Psoas muscle (tissue), 8 donors: ENCODE measurements around the gene ZNF750. TPM values are rescaled to one million over a fixed set of nuclear protein-coding genes. Genes with fewer than 3 reads are reported as not detected.

Experiments used
- ATAC-seq, 4 donors: fragments of 200-7000 bp; cut with Tn5 transposase; one replicate each; pipeline ENCODE4 v1.9.1; 2020; ENCODE audit warnings: moderate library complexity in 3 of 4, mild to moderate bottlenecking in 2 of 4
- DNase-seq, 2 donors: peaks; one replicate each; pipeline ENCODE4 v3.0.0-alpha.2; 2020
- H3K27ac ChIP-seq: fragments of 200-600 bp; one replicate; pipeline ENCODE4 v1.8.0; 2022
- H3K27me3 ChIP-seq, 3 donors: fragments of 200-600 bp in 1 of 3; one replicate each; pipeline versions ENCODE4 v1.6.1 to v1.8.0; 2013 to 2022; ENCODE audit warnings: low read length in 2 of 3, mild to moderate bottlenecking in 2 of 3, moderate library complexity in 1 of 3; ENCODE audit not compliant: insufficient read depth in 3 of 3
- H3K36me3 ChIP-seq, 2 donors: fragments of 200-600 bp in 1 of 2; one replicate each; pipeline versions ENCODE4 v1.6.1 to v1.8.0; 2013 to 2022; ENCODE audit warnings: low read depth in 1 of 2, mild to moderate bottlenecking in 1 of 2, moderate library complexity in 1 of 2; ENCODE audit not compliant: insufficient read depth in 1 of 2
- H3K4me1 ChIP-seq: fragments of 200-600 bp; one replicate; pipeline ENCODE4 v1.8.0; 2022
- H3K4me3 ChIP-seq: fragments of 200-600 bp; one replicate; pipeline ENCODE4 v1.8.0; 2022; ENCODE audit warnings: mild to moderate bottlenecking
- H3K9me3 ChIP-seq: fragments of 200-600 bp; one replicate; pipeline ENCODE4 v1.8.0; 2022
- WGBS, 3 donors: extraction: QIAGEN DNeasy Blood & Tissue Kit; methylation state at CpG; one replicate each; pipeline versions ENCODE4 v1.1.6 to v1.1.7; 2013; 5-methylcytosine and 5-hydroxymethylcytosine counted together
- intact Hi-C, 2 donors: fragments of 100-400 bp; cut with DNase I; formaldehyde crosslinking; loops; one replicate each; pipeline versions ENCODE4 v1.11.0 to v1.14.2; 2022
- polyA plus RNA-seq, 3 donors: library from polyadenylated mRNA; stranded (reverse); fragments of 200-250 nt; gene quantifications; one replicate each; pipeline ENCODE4 v1.2.3, GENCODE V29; 2013
- total RNA-seq, 4 donors: library from RNA; stranded (reverse); fragmentation: NEBNext Ultra II Directional in 2 of 4; extraction: Animal tissue kit (Norgen Biotek cat#: 25700) in 2 of 4; gene quantifications; one replicate each; pipeline versions ENCODE4 v1.2.1 to v1.2.4, GENCODE V29; 2021 to 2023
- TF ChIP-seq, protein P1 (sequence below): fragments of 200-600 bp; IDR thresholded peaks from one replicate; pipeline ENCODE4 v1.8.0; 2022; ENCODE audit warnings: antibody characterized with exemption
- donor health status: healthy with polysubstance abuse.
- donor health status: DM: no; HTN: no; CAD: no; lungs with moderate emphysema.
- donor health status: Bipolar disorder and iron deficiency.
- donor health status: healthy.
- donor health status: DM: yes; HTN: yes; CAD: no.
- donor health status: DM: no; HTN: no; CAD: no.
- donor health status: DM: no; HTN: no; CAD: no.
- donor health status: DM: yes; HTN: yes; CAD: no.

Gene ZNF750
- total and polyA plus RNA-seq, 7 donors: 0.79 to 6.3 (median 2.2) TPM; not detected in 1

DNA sequence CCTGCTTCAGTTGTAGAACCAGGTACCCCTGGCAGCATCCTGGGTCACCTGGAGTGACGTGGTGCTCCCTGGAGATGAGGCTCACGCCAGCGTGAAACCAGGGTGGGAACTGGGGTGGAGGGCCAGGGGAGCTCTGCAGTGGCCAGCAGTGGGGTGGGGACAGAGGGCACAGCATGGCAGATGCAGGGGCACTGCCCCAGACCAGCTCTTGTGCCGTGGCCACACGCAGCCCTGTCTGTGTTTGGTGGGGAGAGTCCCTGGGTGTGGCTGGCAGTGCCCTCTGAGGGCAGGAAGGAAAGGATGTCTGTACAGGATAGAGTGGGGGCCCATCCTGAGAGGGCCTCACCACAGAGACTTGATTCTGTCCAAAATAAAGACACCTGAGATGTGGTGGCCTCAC lies 24.5 kb downstream of the ZNF750 start:
- ATAC-seq (peak in 1 of 4 donors; percentile 14), DNase-seq (no peak)
- Histone ChIP-seq H3K4me3 (no peak overlapping the region), H3K9me3 (peaks cover 4% of the 10 kb centered on the region), H3K4me1 (no peaks in the 10 kb centered on the region), H3K36me3 (peaks cover 0 to 55% of the 10 kb centered on the region in 2 donors), H3K27ac (no peak overlapping the region), H3K27me3 (no peaks in the 10 kb centered on the region)
- 89 to 95% (median 94%) methylated on average over 5 of the region's 5 CpGs for WGBS, 3 donors
- TF ChIP-seq, protein P1, sequence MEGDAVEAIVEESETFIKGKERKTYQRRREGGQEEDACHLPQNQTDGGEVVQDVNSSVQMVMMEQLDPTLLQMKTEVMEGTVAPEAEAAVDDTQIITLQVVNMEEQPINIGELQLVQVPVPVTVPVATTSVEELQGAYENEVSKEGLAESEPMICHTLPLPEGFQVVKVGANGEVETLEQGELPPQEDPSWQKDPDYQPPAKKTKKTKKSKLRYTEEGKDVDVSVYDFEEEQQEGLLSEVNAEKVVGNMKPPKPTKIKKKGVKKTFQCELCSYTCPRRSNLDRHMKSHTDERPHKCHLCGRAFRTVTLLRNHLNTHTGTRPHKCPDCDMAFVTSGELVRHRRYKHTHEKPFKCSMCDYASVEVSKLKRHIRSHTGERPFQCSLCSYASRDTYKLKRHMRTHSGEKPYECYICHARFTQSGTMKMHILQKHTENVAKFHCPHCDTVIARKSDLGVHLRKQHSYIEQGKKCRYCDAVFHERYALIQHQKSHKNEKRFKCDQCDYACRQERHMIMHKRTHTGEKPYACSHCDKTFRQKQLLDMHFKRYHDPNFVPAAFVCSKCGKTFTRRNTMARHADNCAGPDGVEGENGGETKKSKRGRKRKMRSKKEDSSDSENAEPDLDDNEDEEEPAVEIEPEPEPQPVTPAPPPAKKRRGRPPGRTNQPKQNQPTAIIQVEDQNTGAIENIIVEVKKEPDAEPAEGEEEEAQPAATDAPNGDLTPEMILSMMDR: no peak
- intact Hi-C loops: no loop called here

DNA sequence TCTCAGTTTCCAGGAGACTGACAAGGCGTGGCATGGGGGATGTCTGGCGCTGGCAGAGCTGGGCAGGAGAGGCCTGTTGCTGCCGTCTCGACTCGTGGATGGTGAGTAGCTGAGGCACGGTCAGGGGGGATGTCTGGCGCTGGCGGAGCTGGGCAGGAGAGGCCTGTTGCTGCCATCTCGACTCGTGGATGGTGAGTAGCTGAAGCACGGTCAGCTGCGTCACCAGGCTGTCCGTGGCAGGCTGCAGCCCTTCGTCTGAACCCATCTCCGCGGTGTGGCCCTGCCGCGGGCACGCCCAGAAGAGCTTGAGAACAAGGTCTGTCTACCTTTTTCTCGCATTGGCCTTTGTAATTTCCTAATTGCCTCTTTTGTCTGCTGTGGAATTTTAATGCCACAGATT lies 25.0 kb downstream of the ZNF750 start:
- TF ChIP-seq, protein P1: no peak
- Histone ChIP-seq H3K4me1 (no peaks in the 10 kb centered on the region), H3K27me3 (no peaks in the 10 kb centered on the region), H3K27ac (no peak overlapping the region), H3K4me3 (no peak overlapping the region), H3K9me3 (no peaks in the 10 kb centered on the region), H3K36me3 (peaks cover 0 to 59% of the 10 kb centered on the region in 2 donors)
- ATAC-seq: no peak
- intact Hi-C loops: no loop called here
- no peak for DNase-seq
- 94 to 96% (median 94%) methylated on average over 20 of the region's 20 CpGs for WGBS, 3 donors

DNA sequence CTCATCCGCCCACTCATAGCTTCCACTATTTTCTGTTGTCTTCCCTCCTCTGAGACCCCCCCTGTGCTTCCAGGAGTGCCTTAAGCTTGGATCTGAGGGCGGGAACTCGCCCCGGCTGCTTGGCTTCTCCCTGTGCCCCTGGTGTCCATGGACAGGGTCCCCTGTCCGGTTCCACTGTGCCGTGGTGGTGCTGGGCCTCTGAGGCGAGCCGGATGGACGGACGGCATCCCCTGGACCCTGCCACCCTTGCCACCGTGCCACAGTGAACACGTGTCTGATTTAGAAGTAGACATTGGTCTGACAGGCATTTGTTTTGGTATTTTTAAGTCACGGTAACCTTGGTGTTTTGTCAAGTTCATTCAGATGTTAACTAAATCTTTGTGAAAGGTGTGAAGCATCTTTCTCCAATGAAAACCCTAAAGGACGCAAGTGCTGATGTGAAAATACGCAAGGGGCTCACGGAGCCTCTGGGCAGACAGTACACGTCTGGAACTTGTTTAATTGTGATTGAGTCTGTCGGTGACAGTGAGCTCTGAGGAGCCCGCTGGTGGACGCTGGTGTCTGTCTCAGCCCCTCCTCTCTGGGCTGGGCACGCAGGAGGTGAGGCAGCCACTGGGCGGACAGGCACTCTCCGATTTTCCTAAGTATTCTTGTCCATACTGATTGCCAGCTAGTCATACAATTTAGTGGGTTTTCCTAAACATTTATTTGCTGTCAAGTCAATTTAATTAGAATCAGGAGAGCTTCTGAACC lies 26.3 kb downstream of the ZNF750 start:
- Histone ChIP-seq H3K27ac (no peak overlapping the region), H3K9me3 (no peaks in the 10 kb centered on the region), H3K4me1 (no peaks in the 10 kb centered on the region), H3K4me3 (no peak overlapping the region), H3K36me3 (peaks cover 0 to 59% of the 10 kb centered on the region in 2 donors), H3K27me3 (no peaks in the 10 kb centered on the region)
- DNase-seq (no peak), ATAC-seq (no peak)
- TF ChIP-seq, protein P1: no peak
- WGBS, 3 donors: 91 to 93% (median 91%) methylated on average over 23 of the region's 23 CpGs
- intact Hi-C loops: no loop called here

DNA sequence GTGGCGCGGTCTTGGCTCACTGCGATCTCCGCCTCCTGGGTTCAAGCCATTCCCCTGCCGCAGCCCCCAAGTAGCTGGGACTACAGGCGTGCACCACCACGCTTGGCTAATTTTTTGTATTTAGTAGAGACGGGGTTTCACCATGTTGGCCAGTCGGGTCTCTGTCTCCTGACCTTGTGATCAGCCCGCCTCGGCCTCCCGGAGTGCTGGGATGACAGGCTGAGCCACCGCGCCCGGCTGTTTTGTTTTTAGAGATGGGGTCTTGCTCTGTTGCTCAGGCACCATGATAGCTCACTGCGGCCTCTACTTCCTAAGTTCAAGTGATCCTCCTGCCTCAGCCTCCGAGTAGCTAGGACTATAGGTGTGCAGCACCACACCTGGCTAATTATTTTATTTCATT lies 27.2 kb downstream of the ZNF750 start:
- TF ChIP-seq, protein P1: no peak
- H3K27ac ChIP-seq: no peak overlapping the region
- ATAC-seq (no peak), DNase-seq (peak in 1 of 2 donors; percentile 37)
- no peak overlapping the region for H3K4me3 ChIP-seq
- peaks cover 0 to 59% of the 10 kb centered on the region in 2 donors for H3K36me3 ChIP-seq
- H3K4me1 ChIP-seq: no peaks in the 10 kb centered on the region
- H3K27me3 ChIP-seq: no peaks in the 10 kb centered on the region
- no peaks in the 10 kb centered on the region for H3K9me3 ChIP-seq
- WGBS, 3 donors: 97 to 99% (median 98%) methylated on average over 17 of the region's 17 CpGs
- intact Hi-C loops: no loop called here
